Stimulated activated CD4-positive, alpha-beta T cell treated with anti-CD3 and anti-CD28 coated beads, Interleukin-4, amount 100 ng/mL, for 24 hours (primary cell): Measurements from ENCODE around the gene SKAP2.

Experiments
- DNase-seq: peaks from one replicate; pipeline ENCODE4 v3.0.0-alpha.2; 2020

SKAP2 gene

GRCh38 chr7:26690135-26690805, 174.1 kb downstream of the SKAP2 start:
- no peak for DNase-seq

- DNase-seq, result no peak
Measured at GRCh38 chr7:26688936-26689506, 175.4 kb downstream of the SKAP2 start.

DNA sequence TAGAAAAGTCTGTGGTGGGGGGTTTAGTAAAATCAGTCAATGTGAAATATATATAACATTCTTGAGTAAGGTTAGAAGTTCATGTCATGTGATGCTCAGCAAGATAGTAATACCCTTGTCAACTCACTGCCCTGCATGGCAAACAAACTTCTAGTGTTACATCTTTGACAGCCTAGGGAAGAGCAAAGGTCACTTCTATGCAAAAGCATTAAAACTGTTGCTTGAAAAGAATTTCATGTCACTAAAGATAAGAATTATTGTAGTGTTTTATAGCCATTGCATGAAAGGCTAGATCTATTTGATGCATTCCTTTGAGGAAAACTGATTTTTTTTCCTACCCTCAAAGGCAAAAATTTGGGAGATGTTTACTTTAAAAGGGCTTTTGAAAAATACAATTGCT, 176.0 kb downstream of the SKAP2 start:
- DNase-seq, result no peak

- no peak for DNase-seq
Measured at GRCh38 chr7:26687032-26687431, 177.4 kb downstream of the SKAP2 start.

GRCh38 chr7:26686448-26686981, 177.9 kb downstream of the SKAP2 start:
- DNase-seq, result peak; percentile 5

DNA sequence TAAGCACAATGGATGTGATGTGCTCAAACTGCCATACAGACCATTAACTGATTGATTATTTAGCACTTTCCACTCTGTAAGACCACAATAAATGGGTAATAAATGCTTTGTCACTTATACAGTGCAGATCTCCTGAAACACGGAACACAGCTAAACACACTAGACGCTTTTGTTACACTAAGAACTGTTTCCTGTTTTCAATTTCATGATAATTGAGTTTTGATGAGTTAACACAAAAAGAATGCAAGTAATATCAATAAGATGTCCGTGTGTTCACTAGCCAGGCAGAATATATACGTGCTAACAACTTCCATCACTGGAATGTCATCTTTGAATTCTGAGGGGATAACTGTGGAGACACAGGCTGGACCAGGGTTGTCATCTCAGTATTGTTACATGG, 178.8 kb downstream of the SKAP2 start:
- no peak for DNase-seq

GRCh38 chr7:26684447-26684846, 179.9 kb downstream of the SKAP2 start:
- no peak for DNase-seq

- no peak for DNase-seq
Measured at GRCh38 chr7:26683277-26683676, 181.1 kb downstream of the SKAP2 start.

DNA sequence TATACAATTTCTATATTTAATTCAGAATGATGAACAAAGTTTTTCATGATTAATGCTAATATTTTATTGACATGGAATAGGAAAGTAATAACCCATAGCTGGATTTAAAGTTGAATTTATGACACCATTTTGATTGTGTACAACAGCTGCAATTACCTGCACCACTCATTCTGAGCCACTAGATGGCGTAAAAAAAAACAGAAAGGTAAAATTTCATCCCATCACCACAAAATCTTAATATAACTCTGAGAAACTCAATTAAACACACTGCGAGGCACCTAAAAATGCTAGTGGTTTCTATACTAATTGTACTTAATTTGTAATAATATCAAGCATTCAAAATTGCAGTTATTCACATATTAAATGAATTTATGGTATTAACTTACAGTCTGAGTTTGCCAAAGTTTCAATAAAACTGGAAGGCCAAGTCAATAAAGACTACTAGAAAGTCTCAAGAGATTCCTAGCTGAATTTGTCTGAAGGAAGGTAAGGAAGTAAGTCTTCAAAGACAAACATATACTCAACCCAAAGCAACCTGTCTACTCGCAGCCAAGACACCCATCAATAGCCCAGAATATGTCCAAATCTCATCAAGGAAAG, 182.5 kb downstream of the SKAP2 start:
- no peak for DNase-seq

- no peak for DNase-seq
Measured at GRCh38 chr7:26680587-26680986, 183.8 kb downstream of the SKAP2 start.

- DNase-seq, result no peak
Measured at GRCh38 chr7:26675143-26675887, 189.1 kb downstream of the SKAP2 start.

- DNase-seq, result no peak
Measured at GRCh38 chr7:26673858-26674257, 190.5 kb downstream of the SKAP2 start.

DNA sequence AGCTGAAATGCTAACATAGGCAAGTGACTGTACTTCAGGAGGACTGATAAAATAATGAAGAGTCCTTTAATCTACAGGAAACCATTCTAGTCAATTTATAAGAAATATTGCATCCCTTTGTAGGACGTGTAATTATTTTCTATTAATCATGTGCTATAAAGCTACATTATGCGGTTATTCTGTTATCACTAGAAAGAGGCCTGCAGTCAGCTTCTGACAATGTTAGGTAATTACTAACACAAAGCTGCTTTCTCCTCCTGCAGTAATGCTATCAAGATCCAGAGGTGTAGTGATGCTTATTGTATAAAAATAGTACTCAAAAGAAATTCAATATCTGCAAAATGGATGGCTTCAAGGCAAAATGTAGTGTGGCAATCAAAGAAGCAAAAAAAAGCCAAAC, 191.1 kb downstream of the SKAP2 start:
- DNase-seq, result no peak

DNA sequence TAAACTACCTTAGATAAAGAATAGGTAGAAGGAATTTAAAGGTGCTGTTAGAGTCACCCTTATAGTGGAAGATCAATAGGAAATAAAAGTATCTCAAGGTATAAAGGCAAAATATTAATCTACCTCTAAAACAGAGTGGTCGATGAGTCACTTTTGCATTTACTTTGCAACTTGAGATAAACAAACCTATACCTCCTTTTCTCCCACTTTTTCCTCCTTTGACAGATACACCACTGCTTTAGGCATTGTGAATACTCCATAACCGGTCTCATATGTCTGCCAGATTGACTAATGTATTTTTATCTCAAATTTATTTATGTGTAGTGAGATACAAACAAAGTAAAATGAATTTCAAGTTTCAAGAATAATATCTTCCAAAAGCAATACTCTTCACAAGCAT, 193.5 kb downstream of the SKAP2 start:
- DNase-seq, result no peak

DNA sequence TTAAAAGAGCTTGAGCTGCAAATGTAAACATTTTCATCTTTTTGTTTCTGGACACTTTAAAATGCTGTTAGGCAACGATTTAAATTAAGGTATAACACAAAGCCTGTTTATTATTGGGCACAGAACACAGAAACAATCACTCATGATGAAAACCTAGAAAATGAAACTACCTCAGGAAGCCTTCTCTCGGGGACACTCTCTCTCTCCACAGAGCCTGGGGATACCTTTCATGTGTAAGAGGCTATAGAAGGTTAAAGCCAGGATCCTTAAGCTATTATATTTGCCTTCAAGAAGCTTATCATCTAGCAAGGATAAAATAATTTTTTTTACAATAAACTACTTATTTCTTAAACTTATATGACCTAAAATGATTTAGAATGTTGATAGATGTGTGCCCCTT, 194.1 kb downstream of the SKAP2 start:
- DNase-seq, result no peak

- no peak for DNase-seq
Measured at GRCh38 chr7:26668821-26669220, 195.6 kb downstream of the SKAP2 start.

- DNase-seq, result peak; percentile 56
Measured at GRCh38 chr7:26667514-26668133, 196.8 kb downstream of the SKAP2 start.

DNA sequence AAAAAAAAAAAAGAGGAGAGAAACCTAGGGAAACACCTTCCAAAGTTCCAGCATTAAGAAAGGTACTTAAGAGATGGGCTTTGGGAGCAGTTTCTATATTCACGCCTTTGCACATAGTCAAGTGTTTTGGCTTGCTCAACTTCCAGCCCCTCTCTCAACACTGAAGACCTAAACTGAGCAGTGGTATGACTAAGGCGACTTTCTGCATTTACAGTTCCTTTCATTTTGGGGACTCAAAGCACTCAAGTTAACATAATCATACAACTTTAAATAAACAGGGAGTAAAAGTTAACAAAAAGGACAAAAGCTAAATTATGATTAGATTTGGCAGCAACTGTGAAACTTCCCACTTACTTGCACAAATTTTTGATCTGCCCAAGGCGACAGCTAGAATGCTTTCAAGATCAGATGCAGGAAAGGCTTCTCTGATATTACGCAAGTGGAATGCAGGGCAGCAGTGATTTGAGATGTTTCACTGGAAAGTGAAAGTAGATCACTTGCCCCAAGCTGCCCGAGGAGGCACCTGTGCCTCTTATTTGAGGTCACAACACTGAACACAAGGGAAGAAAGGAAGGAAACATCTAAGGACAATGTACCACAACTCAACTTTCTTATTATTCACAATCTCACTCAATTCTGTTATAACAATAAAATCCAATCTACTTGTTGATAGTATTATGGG, 199.5 kb downstream of the SKAP2 start:
- peak; percentile 9 for DNase-seq

DNA sequence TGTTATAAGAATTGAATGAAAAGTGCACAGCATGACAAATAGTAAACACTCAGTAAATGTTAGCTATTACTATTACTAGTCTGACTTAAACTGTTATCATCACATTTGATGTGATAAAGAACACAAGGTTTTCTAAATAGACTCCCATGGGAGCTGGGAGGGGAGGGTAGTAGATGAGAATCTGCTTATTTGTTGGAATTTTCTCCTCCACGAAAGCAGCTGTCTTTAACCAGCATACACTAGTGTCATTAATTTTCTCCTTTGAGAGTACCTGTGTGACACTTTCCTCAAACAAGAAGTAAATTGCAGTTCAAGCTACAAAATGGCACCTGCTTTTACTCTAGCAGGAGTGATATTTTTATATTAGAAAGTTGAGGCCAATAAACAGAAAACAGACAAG, 200.1 kb downstream of the SKAP2 start:
- DNase-seq, result no peak

DNA sequence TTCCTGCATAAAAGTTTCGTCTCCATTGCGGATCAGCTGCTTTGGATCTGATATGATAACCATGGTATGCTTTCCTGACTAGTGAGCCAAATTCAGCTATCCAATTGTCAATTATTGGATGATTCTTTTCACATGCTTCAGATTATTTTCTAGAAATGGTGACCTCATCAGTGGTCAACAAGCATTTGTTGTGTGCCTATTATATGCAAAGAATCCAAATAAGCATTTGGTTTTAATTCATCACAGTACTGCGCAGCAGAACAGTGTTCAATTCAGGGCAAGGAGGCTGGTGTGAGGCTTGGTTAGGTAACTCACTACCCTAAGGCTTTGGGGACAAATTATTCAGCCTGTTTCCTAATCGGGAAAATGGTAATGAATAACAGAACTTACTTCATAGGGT, 200.5 kb downstream of the SKAP2 start:
- no peak for DNase-seq

DNA sequence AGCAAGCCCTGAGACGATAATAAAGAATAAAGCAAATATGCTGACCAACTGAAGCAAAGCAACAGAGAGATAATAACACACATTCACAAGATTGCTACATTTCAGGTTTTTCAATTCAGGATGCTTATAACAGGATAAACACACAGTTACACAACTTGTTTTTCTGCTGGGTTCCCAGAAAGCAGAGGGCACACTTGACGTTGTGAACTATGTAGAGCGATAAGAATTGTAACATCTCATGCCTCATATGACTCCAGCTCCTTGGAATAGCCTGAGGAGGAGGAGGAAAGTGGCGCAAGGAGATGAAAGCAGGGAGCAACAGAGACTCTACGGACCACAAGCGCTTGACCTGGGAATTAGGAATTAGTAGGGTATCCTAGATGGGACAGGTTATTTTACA, 201.7 kb downstream of the SKAP2 start:
- no peak for DNase-seq

- no peak for DNase-seq
Measured at GRCh38 chr7:26659121-26659520, 205.3 kb downstream of the SKAP2 start.
